Kidney tubule cell (primary cell): Measurements from ENCODE around the gene PTPRG.

Experiments used
- DNase-seq: peaks from one replicate; pipeline ENCODE4 v3.0.0-alpha.2; 2018; ENCODE audit warnings: low spot score

The PTPRG gene

DNA sequence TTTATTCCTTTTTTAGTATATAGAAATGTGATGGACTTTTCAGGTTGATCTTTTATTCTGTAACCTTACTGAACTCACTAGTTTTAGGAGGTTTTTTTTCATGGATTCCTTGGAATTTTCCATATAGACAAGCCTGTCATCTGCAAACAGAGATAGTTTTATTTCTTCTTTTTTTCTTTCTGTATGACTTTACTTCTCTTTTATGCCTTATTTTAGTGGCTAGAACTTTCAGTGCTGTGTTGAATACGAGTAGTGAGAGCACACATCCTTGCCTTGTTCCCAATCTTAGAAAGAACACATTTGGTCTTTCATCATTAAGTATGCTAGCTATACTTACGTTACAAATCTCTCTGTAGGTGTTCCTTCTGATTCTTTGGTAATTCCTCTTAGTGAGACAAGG lies 336.5 kb downstream of the PTPRG start:
- no peak for DNase-seq

DNA sequence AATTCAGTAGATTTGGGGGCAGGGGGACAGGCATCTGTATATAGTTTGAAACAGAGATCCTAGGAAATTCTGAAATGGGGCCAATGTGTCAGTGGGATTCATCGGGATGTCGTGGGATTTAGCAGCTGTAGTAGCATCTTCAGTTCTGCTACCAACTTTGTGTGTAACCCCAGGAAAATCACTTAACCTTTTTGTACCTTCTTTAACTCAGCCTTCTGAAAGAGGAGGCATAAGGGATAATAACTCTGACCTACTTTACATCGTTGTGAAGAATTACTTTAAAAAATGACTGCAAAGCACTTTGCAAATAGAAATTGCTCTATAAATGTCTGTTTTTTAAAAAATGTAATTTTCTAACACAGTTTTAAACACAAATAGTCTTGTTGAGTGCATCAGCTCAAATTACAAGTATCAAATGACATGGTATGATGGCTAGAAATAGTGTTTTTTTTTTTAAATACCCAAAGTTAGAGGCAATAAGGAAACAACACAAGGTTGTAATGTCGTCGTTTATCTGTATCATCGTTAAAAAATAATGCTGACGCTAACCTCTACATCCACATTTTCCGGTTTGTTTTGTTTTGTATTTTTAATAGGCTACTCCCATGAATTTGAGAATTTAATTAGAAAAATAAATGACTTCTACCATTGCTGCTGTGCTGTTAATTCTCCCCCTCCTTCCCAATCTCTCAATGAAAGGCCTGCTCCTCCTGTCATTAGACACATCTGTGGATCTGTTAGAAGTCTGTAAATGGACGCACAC lies 338.5 kb downstream of the PTPRG start:
- DNase-seq = no peak

DNA sequence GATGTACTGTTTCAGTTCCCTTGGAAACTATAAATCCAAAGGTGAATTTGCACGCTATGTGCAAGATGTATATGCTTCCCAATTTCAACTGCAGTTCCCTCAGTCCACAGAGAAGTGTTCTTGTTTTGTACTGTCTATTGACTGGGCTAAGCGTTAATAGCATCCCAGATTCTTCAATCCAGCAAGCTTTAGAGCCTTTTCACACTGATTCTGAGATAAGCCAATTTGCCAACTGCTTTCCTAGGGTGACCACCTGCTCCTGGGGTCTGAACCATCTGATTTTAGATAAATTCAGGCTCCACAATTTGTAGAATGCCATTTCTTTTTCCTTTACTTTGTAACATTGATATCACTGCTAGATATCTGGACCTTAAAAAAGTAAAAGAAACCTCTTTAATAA lies 340.1 kb downstream of the PTPRG start:
- no peak for DNase-seq

DNA sequence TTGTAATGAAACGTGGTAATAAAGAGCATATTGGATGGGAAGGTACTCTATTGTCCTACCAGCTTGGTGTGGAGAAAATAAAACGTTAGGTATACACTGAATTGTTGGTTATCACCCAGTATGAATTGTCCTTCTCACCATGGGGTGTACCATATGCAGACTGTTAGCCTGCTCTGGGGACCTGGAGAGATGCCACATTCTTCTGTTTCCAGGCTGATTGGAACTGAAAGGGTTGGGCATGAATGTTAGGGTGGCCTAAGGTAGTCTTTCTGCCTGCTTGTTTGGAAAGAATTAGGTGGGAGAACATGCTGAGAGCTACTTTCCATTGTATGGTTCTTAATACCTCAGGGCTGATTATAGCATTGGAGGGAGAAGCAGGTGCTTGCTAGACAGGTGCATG lies 340.6 kb downstream of the PTPRG start:
- DNase-seq = no peak

DNA sequence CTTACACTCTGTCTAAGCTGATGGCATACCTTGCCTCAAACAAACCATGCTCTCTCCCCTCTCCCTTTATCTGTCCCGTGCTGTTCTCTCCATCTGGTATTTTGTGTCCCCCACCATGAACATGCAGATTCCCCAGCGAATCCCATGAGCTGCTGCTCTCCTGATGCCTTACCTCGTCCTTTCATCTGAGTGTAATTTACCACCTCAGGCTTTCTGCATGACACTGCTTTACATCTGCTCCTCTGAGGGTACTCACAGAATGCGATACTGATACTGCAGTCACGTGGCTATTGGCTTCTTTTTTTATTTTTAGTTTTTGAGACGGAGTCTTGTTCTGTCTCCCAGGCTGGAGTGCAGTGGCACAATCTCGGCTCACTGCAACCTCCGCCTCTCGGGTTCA lies 341.7 kb downstream of the PTPRG start:
- DNase-seq = no peak

DNA sequence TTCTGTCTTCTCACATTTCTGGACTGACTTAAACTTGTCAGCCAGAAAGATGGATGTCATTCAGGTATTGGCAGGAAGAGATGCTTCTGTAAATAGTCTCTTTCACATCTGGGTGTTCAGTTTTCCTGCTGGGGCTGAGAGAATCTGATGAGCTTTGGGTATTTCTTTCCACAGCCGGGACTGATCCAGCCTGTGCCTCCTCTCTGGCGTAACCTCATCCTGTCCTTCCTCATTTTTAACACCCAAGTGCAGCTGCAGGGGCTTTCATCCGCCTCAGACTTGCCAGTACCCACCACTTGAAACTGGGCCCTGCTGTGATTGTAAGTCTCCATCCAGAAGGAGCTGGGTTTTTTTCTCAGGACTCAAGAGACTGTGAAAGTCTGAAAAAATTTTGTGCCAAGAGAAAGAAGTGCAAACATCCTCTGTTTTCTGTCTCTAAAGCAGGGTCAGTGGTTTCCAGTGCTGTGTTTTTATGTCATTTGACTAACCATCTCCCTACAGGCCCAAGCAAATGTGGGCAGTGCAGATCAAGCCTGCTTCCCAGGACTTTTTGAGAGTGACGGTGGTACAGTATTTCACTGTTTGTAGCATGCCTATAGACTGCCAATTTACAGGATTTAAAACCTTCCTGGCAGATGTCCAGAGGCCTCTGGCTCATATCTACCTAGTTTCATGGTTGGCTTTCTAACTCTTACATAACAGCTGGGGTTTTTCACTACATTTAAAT lies 342.7 kb downstream of the PTPRG start:
- DNase-seq = peak; percentile 38

DNA sequence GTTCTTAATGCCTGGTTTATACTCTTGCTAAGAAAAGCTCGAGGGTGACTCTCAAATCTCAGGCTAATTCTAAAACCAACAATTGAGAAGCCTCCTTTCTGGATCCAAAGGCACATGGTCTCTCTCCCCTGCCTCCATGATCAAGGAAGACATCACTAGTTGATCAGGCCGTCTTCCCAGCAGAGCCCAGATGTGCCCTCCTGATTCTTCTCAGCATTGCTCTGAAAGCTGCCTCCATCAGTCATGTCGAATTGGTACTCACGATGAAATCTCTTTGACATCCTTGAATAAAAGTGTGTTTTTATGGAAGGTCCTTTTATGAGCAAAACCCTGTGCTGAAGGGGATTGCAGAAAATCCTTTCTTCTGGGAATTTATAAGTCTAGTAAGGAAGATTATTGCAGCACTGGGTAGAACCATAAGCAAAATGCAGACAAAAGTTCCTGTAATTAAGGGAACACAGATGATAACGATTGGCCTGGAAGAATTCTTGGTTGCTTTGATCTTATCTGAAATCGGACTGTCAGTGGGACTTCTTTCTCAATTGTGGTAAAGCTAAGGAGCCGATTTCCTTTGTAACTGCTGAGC lies 345.9 kb downstream of the PTPRG start:
- DNase-seq = no peak

DNA sequence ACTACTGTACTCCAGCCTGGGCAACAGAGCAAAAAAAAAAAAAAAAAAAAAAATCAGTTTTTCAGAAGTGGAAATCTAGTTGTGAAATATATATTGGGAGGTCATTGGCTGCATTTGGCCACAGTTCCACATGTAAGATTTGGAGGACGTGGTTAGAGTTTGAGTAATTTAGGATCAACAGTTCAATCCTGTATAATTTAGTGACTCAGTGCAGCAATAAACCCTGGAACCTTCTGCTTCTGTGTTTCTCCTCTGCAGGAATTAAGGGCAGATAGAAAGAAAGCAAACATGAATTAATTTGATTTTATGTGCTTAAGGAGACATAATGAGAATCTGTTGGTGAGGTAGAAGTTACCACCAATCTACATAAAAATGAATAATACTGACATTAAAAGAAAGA lies 347.0 kb downstream of the PTPRG start:
- no peak for DNase-seq

DNA sequence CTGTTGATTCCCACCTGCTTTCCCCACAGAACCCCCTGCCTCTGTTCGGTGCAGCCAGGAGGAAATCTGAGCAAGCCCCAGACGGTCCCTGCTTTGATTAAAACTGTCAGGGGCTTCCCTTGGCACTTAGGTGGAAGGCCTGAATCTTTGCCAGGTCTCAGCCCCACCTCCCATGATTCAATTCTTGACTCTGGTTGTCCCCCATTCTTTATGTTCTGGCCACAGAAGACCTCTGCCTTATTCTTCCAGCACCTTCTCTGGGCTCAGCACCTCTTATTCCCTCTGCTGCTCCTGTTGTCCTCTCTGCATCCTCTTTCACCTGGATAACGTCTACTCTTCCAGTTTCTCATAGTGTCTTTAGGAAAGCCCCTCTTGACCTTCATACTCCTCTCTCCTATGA lies 349.4 kb downstream of the PTPRG start:
- no peak for DNase-seq

DNA sequence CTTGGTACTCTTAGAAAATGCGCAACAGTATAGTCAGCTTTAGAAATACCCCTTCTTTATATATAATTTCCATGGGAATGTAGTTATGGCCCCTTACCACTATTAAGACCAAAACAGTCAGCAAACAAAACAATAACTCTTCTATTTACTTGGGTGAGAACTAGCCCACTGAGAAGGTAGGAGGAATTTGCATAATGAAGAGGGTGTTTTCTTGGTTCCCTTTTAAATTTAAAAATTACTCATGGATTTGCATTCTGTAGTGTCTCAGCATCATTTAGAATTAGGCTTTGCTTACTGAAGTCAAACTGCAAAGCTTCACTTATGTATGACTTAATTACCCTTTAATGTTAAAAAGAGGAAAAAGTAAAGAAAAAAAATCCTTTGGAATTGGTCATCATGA lies 350.8 kb downstream of the PTPRG start:
- DNase-seq = no peak

DNA sequence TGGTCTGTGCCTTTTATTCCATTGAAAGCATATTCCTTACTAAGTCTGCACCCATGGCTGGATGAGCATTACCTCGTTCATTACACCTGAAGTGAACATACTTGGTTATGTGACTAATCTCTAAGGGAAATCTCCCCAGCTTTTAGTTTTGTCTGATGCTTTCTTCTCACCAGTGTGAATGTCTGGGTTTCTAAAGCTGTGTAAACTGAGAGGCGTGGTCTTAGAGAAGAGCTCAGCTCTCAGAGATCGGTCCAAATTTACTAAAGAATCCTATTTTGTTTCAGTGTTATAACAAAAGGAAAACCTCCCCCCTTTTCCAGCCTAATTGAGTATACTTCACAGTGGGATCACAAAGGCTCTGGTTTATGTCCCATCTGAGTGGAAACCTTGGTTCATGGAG lies 352.3 kb downstream of the PTPRG start:
- DNase-seq = peak; percentile 55

DNA sequence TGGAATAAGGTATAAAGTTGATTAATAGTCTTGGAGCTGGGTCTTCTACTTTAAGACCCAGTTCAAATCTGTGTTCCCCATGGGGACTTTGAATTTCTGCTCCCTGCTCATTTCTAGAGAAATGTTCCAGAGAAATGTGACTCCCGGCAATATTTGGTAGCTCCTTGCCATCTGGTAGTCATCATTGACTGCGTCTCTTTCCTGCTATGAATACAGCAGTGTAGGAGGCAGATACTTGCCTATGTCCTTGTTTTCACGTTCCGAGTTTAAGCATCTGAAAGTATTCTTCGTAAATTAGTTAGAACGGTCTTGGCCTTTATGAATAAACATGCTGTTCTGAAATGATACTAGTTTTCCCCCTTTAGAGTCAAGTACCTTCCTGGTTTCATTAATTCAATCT lies 352.9 kb downstream of the PTPRG start:
- DNase-seq = no peak

DNA sequence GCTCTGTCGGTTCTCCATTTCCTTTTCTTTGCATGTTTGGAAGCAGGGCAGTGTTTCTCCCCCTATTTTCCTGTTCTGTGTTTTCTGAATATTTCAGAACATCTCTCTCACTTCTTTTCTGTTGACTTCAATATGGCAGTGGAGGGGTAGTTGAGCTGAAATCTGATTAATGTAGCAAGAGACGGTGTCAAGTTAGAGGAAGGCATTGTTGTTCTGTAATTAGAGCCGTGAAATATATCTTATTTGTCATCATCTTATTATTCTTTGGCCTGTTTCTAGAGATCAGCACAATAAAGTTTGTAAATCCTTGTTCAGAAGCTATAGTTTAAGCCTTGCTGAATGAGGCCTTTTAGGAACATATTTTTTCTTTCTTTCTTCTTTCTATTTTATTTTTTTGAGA lies 353.9 kb downstream of the PTPRG start:
- DNase-seq = no peak

DNA sequence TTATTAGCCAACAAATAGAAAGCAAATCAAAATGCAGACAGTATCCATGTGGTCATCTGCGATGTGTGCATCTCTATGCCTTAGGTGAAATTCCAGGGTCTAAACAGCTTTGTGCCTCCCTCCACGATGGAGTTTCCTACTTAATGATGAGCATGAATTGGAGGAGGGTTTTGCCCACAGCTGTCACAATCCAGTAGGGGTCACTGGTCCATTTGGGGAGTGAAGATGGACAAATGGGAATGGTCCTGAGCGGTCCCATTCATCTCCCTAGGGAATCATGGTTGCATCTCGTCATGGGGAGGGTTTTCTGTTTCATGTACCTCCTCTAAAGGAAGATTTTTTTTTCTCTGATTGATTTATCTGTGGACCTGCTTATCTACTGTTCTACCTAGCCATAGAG lies 358.0 kb downstream of the PTPRG start:
- no peak for DNase-seq

DNA sequence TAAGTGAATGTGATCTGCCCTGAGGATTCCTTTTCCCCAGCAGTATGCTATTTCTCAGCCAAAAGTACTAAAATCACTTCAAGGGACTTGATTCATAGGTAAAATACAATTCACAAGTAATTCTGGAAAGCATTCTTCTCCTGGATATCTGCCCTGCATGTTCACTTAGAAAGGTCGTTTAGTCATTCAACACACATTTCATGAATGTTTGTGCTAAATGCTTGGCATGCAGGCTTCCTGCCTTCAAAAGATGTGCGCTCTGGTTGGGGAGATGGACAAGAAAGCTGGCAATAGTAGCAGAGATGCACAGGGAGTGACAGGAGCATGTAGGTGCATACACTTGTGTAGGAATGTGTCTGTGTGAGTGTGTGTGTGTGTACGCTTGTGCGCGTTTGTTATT lies 360.7 kb downstream of the PTPRG start:
- no peak for DNase-seq

DNA sequence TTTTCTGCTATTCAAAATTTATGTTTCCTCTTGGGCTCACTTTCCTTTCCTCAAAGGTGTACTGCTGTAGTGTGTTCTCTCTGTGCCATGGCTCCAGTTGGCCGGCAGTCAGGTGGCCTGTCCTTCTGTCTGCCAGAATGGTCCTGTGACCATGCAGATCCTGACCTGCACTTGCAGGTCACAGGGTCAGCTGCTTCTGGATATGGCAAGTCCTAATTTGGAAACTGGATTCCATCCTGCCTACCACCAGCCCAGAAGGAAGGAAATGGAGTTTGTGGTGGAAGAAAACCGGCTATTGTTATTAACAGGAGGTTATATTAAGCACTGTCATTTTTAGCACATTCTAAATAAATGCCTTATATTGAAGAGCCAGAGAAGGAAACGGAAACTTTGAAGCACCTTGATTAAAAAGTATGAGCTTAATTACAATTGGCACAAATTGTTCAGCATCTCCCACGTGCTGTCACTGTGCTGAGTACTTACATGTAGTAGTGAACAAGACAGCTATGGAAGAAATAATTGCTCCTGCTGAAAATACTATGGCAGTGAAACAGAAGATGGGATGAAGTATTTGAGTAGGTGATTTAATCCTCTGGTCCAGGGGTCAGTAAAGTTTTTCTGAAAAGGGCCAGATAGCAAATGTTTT lies 362.8 kb downstream of the PTPRG start:
- DNase-seq = no peak

DNA sequence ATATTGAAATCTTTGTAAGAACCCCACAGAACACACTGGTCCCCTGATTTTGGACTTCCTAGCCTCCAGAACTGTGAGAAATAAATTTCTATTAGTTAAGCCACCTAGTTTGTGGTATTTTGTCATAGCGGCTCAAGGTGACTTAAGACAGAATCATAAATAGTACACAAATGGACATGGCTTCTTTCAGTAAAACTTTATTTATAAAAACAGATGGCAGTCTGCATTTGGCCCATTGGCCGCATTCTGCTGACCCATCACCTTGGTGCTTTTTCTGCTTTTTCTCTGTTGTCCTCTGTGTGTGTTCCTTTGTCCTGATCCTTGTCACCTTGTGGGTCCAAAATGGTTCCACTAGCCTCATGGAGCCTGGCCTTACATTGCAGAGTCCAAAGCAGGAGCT lies 363.6 kb downstream of the PTPRG start:
- no peak for DNase-seq

DNA sequence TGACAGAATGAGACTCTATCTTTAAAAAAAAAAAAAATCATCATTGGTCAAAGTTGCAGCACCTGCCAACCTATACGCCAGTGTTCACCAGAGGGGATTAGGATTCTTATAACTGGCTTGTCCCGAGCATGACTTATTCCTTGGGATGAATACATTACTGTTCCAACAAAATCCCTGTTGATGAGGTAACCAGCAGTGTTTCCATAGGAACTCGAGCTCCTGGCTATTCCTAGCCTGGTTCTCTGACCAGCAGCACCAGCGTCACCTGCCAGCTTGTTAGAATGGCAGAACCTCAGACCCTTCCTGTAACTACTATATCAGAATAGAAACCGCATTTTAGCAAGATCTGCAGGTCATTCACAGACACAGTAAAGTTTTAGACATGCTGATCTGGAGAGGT lies 364.4 kb downstream of the PTPRG start:
- peak; percentile 30 for DNase-seq

DNA sequence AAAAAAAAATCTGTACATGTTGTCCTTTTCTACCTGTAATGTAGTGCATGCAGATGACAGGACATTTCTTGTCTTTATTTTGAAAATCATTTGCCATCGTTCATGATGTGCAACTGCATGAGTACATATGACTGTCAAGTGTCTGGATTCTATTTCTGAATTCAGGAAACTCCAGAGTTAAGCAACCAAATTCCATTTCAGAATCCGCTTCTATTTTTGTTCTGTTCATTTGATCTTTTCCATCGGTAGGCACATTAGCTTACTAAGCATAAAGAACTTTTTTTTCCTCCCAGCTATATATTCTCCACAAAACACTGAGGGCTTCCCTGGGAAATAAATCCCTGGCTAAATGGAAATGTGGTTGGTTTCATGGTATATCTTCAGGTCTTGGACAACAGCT lies 365.6 kb downstream of the PTPRG start:
- peak; percentile 43 for DNase-seq

DNA sequence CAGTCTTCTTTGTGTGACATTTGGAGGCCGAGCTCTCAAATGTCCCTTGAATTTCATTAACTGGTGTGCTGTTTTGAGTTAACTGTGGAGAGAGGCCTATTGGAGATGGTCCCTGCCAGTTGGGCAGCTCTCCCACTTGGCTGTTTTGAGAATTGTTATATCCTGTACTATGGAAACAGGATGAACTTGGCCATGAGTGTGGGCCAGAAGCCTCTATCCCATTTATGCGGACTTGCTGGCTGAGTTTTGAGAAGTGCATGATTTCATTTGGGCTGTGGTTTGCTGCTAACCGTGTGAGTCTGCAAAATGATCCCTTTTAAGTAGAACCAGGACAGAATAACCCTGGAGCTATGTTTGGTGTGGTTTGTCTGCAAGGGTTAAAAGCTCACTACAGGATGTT lies 366.0 kb downstream of the PTPRG start:
- DNase-seq = peak; percentile 32

DNA sequence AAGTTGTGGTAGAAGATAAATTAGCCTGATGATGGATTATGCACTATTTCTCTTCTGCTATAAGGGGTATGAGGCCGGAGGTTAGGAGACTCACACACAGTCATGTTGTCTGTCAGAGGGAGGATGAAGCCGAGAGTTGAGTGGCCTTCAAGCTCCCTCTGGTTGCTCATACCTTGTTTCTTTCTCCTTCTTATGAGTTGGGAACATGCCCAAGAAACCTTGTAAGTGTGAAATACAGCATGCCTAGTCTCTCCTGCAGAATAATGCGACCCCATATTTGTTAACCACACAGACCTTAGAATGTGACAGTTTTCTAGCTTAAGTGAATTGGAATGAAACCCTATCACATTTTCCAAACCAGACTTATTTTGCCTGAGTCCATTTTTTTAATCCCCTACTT lies 366.7 kb downstream of the PTPRG start:
- no peak for DNase-seq

DNA sequence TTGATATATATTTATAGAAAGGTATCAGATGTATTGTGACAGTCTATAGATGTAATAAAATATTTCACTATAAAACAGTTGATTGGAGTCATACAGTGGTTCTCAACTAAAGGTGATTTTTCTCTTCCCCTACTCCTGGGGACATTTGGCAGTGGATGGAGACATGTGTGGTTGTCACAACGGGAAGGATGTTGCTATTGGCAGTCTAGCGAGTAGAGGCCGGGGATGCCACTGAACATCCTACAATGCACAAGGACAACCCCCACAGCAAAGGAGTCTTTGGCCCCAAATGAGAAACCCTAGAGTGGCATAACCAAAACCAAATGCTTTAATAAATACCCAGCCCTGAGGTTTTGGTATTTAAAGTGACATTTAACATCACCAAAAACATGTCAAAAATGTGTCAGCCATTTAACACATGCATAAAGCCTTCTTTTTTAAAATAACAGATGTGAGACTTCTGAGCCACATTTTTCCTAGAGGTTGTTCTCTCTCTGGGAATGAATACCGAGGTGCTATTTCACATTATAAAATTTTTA lies 367.5 kb downstream of the PTPRG start:
- DNase-seq = no peak

DNA sequence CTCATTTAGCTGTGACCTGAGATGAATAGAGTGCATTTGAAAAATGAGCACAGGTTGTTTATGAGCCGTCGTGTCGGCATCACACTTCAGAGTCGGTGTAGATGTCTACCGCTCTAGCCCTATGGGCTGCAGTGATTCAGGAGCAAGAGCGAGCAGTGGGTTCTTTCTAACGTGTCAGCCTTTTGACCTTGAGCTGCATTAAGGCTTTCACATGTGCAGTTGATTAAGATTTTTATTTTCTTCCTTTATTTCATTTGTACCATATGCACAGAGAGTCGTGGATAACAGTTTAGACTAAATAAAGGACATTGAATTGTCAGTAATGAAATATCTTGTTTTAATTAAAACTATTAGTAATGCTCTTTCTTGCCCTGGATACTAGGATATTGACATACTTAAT lies 368.2 kb downstream of the PTPRG start:
- no peak for DNase-seq
